ENCODE data around the gene RRP36. TPM values are rescaled to one million over a fixed set of nuclear protein-coding genes. Genes with fewer than 3 reads are reported as not detected.

RRP36 gene
- total RNA-seq, 1 donor from 2014 or later: 109 TPM

DNA sequence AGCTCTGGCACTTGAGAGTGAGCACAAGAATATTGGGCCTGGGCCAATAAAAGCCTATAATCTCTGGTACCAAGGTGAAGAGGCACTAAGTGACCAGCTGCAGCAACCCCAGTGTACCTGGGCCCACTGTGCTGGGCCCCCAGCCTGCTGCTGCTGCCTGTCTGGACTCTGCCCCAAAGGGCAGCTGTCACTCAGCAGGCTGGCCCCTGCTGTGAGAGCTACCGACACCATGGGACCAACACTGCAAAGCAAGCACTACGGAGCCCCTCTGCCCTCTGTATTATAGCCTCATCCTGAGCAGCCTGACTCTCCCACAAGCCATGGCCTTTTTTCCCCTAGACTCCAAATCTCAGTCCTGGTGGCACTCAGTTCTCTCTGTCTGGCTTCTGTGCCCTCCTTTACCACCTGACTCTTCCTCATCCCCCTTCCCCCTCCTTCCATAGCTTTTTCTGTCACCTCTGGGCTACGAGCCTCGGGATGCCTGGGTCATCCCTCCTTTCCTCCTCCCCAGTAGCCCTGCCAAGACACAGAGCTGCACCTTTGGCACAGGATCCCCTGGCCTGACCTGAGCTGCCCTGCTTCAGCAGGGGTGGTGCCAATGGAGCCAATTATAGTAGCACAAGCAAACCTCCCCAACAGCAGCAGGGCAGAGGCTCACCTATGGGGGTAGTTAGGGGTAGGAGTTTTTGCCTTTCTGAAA, 14.2 kb downstream of the RRP36 start:
- Mint-ChIP-seq H3K4me1 (ENCODE audit: low read depth, unreplicated experiment) (peaks cover 2% of the 10 kb centered on the region), H3K27ac (ENCODE audit: unreplicated experiment) (peak overlapping the region; percentile 55), H3K9me3 (ENCODE audit: unreplicated experiment) (no peaks in the 10 kb centered on the region), H3K36me3 (ENCODE audit: unreplicated experiment) (no peaks in the 10 kb centered on the region), H3K27me3 (ENCODE audit: unreplicated experiment) (peaks cover 7% of the 10 kb centered on the region), H3K4me3 (ENCODE audit: unreplicated experiment) (no peak overlapping the region)
- DNase-seq: no peak
- TF ChIP-seq, protein P1, sequence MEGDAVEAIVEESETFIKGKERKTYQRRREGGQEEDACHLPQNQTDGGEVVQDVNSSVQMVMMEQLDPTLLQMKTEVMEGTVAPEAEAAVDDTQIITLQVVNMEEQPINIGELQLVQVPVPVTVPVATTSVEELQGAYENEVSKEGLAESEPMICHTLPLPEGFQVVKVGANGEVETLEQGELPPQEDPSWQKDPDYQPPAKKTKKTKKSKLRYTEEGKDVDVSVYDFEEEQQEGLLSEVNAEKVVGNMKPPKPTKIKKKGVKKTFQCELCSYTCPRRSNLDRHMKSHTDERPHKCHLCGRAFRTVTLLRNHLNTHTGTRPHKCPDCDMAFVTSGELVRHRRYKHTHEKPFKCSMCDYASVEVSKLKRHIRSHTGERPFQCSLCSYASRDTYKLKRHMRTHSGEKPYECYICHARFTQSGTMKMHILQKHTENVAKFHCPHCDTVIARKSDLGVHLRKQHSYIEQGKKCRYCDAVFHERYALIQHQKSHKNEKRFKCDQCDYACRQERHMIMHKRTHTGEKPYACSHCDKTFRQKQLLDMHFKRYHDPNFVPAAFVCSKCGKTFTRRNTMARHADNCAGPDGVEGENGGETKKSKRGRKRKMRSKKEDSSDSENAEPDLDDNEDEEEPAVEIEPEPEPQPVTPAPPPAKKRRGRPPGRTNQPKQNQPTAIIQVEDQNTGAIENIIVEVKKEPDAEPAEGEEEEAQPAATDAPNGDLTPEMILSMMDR (IDR thresholded peaks at IDR 0.05; ENCODE audit: partially characterized antibody, unreplicated experiment): no peak

DNA sequence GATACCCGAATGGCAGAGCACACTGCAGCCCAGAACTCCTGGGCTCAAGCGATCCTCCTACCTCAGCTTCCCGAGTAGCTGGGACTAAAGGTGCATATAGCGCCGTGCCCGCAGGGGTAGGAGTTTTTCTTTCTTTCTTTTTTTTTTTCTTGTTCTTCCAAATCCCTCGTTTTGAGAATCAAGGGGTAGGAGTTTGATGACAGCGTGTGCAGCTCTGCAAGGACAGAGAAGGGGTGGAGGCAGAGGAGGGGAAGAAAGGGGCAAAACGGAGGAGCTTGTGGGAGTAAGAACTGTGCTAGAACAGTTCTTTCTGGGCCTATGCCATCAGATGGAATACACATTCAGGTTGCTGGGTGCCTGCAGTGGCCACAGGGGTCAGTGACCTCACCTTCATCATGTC, 15.3 kb downstream of the RRP36 start:
- H3K4me1 Mint-ChIP-seq (ENCODE audit: low read depth, unreplicated experiment): peaks cover 2% of the 10 kb centered on the region

DNA sequence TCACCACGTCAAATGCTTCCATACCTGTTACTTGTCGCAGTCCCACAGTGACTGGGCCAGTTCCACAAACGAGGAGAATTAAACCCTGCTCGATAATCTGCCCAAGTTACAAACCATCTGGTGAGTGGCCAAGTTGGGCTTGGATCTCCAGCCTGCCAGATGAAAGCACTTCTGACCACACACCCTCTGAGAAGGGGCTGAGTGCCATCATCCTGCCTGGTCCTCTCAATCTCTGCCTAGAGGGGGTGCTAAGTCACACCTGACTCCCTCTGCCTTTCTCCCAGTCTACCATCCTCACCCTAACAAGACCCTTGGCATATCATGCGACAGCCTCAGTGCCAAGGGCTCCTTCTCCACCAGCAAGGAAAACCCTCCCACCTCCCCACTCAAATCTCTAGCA, 15.8 kb downstream of the RRP36 start:
- H3K4me1 Mint-ChIP-seq (ENCODE audit: low read depth, unreplicated experiment): peaks cover 2% of the 10 kb centered on the region
- no peak for DNase-seq
- H3K4me3 Mint-ChIP-seq (ENCODE audit: unreplicated experiment): no peak overlapping the region
- no peak overlapping the region for H3K27ac Mint-ChIP-seq (ENCODE audit: unreplicated experiment)
- H3K9me3 Mint-ChIP-seq (ENCODE audit: unreplicated experiment): no peaks in the 10 kb centered on the region
- no peaks in the 10 kb centered on the region for H3K36me3 Mint-ChIP-seq (ENCODE audit: unreplicated experiment)
- TF ChIP-seq, protein P1 (IDR thresholded peaks at IDR 0.05; ENCODE audit: partially characterized antibody, unreplicated experiment): no peak
- H3K27me3 Mint-ChIP-seq (ENCODE audit: unreplicated experiment): peaks cover 7% of the 10 kb centered on the region

More for the DNA sequence above, 15.3 kb downstream of the RRP36 start:
- DNase-seq: no peak
- Mint-ChIP-seq H3K4me3 (ENCODE audit: unreplicated experiment) (no peak overlapping the region), H3K27me3 (ENCODE audit: unreplicated experiment) (peaks cover 7% of the 10 kb centered on the region), H3K27ac (ENCODE audit: unreplicated experiment) (no peak overlapping the region), H3K9me3 (ENCODE audit: unreplicated experiment) (no peaks in the 10 kb centered on the region), H3K36me3 (ENCODE audit: unreplicated experiment) (no peaks in the 10 kb centered on the region)
- TF ChIP-seq, protein P1 (IDR thresholded peaks at IDR 0.05; ENCODE audit: partially characterized antibody, unreplicated experiment): no peak

DNA sequence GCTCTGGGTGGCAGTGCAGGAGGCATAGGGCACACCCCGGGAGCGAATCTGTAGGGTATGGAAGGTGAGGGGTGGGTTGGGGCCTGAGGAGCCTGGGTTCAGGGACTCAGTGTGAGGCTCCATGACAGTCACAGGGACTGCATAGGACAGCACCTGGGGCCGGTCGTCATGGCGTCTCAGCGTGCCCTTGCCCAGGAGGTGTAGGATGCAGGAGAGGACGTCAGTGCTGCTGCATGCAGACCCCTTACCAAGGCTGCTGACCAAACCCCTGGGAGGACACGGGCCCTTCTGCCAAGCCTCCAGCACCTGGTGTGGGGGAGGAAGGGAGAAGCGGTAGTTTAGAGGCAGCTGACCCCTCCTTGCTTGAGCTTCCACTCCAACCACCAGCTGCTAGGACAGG, 16.3 kb downstream of the RRP36 start:
- peaks cover 2% of the 10 kb centered on the region for H3K4me1 Mint-ChIP-seq (ENCODE audit: low read depth, unreplicated experiment)
- H3K36me3 Mint-ChIP-seq (ENCODE audit: unreplicated experiment): no peaks in the 10 kb centered on the region
- H3K27ac Mint-ChIP-seq (ENCODE audit: unreplicated experiment): no peak overlapping the region
- H3K4me3 Mint-ChIP-seq (ENCODE audit: unreplicated experiment): no peak overlapping the region
- no peaks in the 10 kb centered on the region for H3K9me3 Mint-ChIP-seq (ENCODE audit: unreplicated experiment)
- TF ChIP-seq, protein P1 (IDR thresholded peaks at IDR 0.05; ENCODE audit: partially characterized antibody, unreplicated experiment): no peak
- DNase-seq: no peak
- peaks cover 8% of the 10 kb centered on the region for H3K27me3 Mint-ChIP-seq (ENCODE audit: unreplicated experiment)

DNA sequence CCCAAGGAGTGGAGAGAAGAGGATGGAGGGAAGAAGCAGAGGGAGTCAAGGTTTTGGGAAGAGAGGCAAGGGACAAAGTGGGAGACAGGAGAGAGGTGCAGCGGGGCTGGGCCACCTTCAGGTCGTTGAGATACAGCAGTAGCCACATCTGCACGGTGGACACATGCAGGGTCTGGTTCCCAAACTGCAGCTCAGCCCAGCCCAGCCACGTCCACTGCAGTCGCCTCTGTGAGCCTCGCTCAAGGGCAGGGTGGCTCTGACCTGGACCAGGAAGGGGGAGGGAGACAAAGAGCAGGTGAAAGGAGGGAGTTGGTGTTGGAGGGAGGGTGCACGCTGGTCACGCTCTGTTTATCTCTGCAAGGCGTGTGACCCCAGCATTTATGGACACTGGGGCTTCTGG, 17.3 kb downstream of the RRP36 start:
- H3K4me1 Mint-ChIP-seq (ENCODE audit: low read depth, unreplicated experiment): peaks cover 2% of the 10 kb centered on the region
- DNase-seq: no peak
- no peaks in the 10 kb centered on the region for H3K36me3 Mint-ChIP-seq (ENCODE audit: unreplicated experiment)
- no peaks in the 10 kb centered on the region for H3K9me3 Mint-ChIP-seq (ENCODE audit: unreplicated experiment)
- H3K27ac Mint-ChIP-seq (ENCODE audit: unreplicated experiment): no peak overlapping the region
- H3K27me3 Mint-ChIP-seq (ENCODE audit: unreplicated experiment): peaks cover 8% of the 10 kb centered on the region
- H3K4me3 Mint-ChIP-seq (ENCODE audit: unreplicated experiment): no peak overlapping the region
- TF ChIP-seq, protein P1 (IDR thresholded peaks at IDR 0.05; ENCODE audit: partially characterized antibody, unreplicated experiment): no peak

All from glutamatergic neuron (in vitro differentiated cells).